K562 (cell line): Measurements from ENCODE around the gene ACER1.

ENCODE experiments used
- MAFF ChIP-seq: IDR thresholded peaks from 2 replicates; pipeline ENCODE4 v1.6.1; 2012; ENCODE audit warnings: low read length, improper control_type of control experiment
- POLR2A ChIP-seq: fragments of 450-650 bp; conservative IDR thresholded peaks from 2 replicates; pipeline ENCODE4 v1.6.1; 2016
- TF ChIP-seq, protein P1 (sequence below), 3 experiments: IDR thresholded peaks in 2 of 3; conservative IDR thresholded peaks in 1 of 3; 2 replicates each; pipeline ENCODE4 v1.5.1; 2011 to 2012; ENCODE audit warnings: low read length in 3 of 3, mild to moderate bottlenecking in 3 of 3, control low read depth in 2 of 3, improper control_type of control experiment in 1 of 3, inconsistent platforms in 1 of 3, low read depth in 1 of 3, mixed read lengths in 1 of 3, moderate library complexity in 1 of 3; ENCODE audit not compliant: insufficient read depth in 2 of 3
- TF ChIP-seq, protein P2 (sequence below): fragments of 250-450 bp; sonication (Bioruptor Pico); IDR thresholded peaks from 2 replicates; pipeline ENCODE4 v1.9.0; 2021; ENCODE audit warnings: mild to moderate bottlenecking

DNA sequence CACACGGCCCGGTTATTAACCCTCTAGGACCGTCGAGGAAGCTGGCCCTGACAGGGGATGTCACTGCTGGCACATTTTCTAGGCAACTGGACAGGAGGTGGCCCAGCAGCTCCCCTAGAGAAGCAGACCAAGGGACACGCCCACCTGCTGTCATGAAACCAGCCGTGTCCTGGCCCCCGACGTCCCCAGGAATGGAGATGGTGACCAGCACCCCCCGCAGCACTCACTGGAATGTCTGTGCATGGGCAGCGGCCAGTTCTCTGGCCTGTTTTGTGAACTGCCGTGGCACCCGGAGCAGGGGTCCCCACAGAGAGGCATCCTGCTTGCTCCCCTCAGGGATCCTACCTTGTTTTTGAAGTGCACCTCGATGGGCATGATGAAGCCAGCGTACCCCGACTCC, 71.5 kb downstream of the ACER1 start:
- TF ChIP-seq, protein P1, sequence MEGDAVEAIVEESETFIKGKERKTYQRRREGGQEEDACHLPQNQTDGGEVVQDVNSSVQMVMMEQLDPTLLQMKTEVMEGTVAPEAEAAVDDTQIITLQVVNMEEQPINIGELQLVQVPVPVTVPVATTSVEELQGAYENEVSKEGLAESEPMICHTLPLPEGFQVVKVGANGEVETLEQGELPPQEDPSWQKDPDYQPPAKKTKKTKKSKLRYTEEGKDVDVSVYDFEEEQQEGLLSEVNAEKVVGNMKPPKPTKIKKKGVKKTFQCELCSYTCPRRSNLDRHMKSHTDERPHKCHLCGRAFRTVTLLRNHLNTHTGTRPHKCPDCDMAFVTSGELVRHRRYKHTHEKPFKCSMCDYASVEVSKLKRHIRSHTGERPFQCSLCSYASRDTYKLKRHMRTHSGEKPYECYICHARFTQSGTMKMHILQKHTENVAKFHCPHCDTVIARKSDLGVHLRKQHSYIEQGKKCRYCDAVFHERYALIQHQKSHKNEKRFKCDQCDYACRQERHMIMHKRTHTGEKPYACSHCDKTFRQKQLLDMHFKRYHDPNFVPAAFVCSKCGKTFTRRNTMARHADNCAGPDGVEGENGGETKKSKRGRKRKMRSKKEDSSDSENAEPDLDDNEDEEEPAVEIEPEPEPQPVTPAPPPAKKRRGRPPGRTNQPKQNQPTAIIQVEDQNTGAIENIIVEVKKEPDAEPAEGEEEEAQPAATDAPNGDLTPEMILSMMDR (IDR thresholded peaks at IDR 0.05 in 2 of 3, conservative IDR thresholded peaks at IDR 0.05 in 1 of 3; ENCODE audit: insufficient read depth in 2 of 3, low read depth in 1 of 3, low read length in 3 of 3), result no peak
- TF ChIP-seq POLR2A (no peak), MAFF (no peak)
- TF ChIP-seq, protein P2, sequence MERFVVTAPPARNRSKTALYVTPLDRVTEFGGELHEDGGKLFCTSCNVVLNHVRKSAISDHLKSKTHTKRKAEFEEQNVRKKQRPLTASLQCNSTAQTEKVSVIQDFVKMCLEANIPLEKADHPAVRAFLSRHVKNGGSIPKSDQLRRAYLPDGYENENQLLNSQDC (CRISPR knock-in tag), result no peak
